Astrocyte (in vitro differentiated cells and primary cell): ENCODE results near the gene CCDC157. TPM values are rescaled to one million over a fixed set of nuclear protein-coding genes. Genes with fewer than 3 reads are reported as not detected.
A peak's percentile ranks its signal among the peaks of the same experiment; 100 is the strongest.

ENCODE experiments used
- DNase-seq: peaks from one replicate; pipeline ENCODE4 v3.0.0-alpha.2; 2010; ENCODE audit warnings: low read depth
- FAIRE-seq: peaks from 2 replicates; lab custom pipeline; 2011; peaks lifted over from hg19 to GRCh38; lab: Jason Lieb, UNC
- H2AFZ ChIP-seq: 2 replicates; pipeline ENCODE4 v1.6.0; 2012; ENCODE audit warnings: low read depth, low read length, inconsistent platforms
- H3K27ac ChIP-seq: 2 replicates; pipeline ENCODE4 v1.5.1; 2011; ENCODE audit warnings: low read depth, low read length, inconsistent platforms
- H3K27me3 ChIP-seq: 2 replicates; pipeline ENCODE4 v1.6.0; 2011; ENCODE audit warnings: low read length, inconsistent platforms; ENCODE audit not compliant: insufficient read depth
- H3K36me3 ChIP-seq: 2 replicates; pipeline ENCODE4 v1.5.1; 2011; ENCODE audit warnings: low read length, inconsistent platforms; ENCODE audit not compliant: insufficient read depth
- H3K4me1 ChIP-seq: 2 replicates; pipeline ENCODE4 v1.5.1; 2011; ENCODE audit warnings: low read length, inconsistent platforms; ENCODE audit not compliant: insufficient read depth
- H3K4me2 ChIP-seq: 2 replicates; pipeline ENCODE4 v1.6.0; 2012; ENCODE audit warnings: low read length, inconsistent platforms
- H3K4me3 ChIP-seq: 2 replicates; pipeline ENCODE4 v1.5.1; 2011; ENCODE audit warnings: low read depth, mild to moderate bottlenecking, low read length, inconsistent platforms; ENCODE audit not compliant: insufficient read depth
- H3K79me2 ChIP-seq: 2 replicates; pipeline ENCODE4 v1.6.0; 2012; ENCODE audit warnings: mild to moderate bottlenecking, low read length, inconsistent platforms; ENCODE audit not compliant: insufficient read depth
- H3K9ac ChIP-seq: 2 replicates; pipeline ENCODE4 v1.6.0; 2012; ENCODE audit warnings: mild to moderate bottlenecking, low read length, inconsistent platforms
- H3K9me3 ChIP-seq: 2 replicates; pipeline ENCODE4 v1.5.1; 2012; ENCODE audit warnings: low read depth, mild to moderate bottlenecking, low read length, inconsistent platforms; ENCODE audit not compliant: insufficient read depth
- H4K20me1 ChIP-seq: 2 replicates; pipeline ENCODE4 v1.6.0; 2012; ENCODE audit warnings: low read length, inconsistent platforms; ENCODE audit not compliant: insufficient read depth
- H3K27ac Mint-ChIP-seq: one replicate; pipeline ENCODE4 v1.8.0; 2021; ENCODE audit warnings: mild to moderate bottlenecking, mixed read lengths; ENCODE audit not compliant: unreplicated experiment
- H3K27me3 Mint-ChIP-seq: one replicate; pipeline ENCODE4 v1.8.0; 2021; ENCODE audit warnings: low read depth, mixed read lengths; ENCODE audit not compliant: unreplicated experiment
- H3K36me3 Mint-ChIP-seq: one replicate; pipeline ENCODE4 v1.8.0; 2021; ENCODE audit warnings: low read depth, mixed read lengths; ENCODE audit not compliant: unreplicated experiment
- H3K4me1 Mint-ChIP-seq: one replicate; pipeline ENCODE4 v1.8.0; 2021; ENCODE audit warnings: low read depth, mixed read lengths; ENCODE audit not compliant: unreplicated experiment
- H3K4me3 Mint-ChIP-seq: one replicate; pipeline ENCODE4 v1.8.0; 2021; ENCODE audit warnings: mild to moderate bottlenecking, moderate library complexity, mixed read lengths; ENCODE audit not compliant: unreplicated experiment
- H3K9me3 Mint-ChIP-seq: one replicate; pipeline ENCODE4 v1.8.0; 2021; ENCODE audit warnings: mild to moderate bottlenecking, mixed read lengths; ENCODE audit not compliant: unreplicated experiment
- EZH2 ChIP-seq: IDR thresholded peaks from 2 replicates; pipeline ENCODE4 v1.6.1; 2012; ENCODE audit warnings: mild to moderate bottlenecking, low read length, inconsistent platforms; ENCODE audit not compliant: insufficient read depth
- total RNA-seq: library from RNA; stranded (reverse); gene quantifications from 2 replicates; pipeline ENCODE4 v1.2.1, GENCODE V29; 2021
- TF ChIP-seq, protein P1 (sequence below): IDR thresholded peaks from 2 replicates; pipeline ENCODE4 v1.5.1; 2011; ENCODE audit warnings: low read depth, mild to moderate bottlenecking, inconsistent platforms, low read length, moderate library complexity; ENCODE audit not compliant: insufficient read depth

The CCDC157 gene
- total RNA-seq, 1 donor from 2014 or later = 2.9 TPM

DNA sequence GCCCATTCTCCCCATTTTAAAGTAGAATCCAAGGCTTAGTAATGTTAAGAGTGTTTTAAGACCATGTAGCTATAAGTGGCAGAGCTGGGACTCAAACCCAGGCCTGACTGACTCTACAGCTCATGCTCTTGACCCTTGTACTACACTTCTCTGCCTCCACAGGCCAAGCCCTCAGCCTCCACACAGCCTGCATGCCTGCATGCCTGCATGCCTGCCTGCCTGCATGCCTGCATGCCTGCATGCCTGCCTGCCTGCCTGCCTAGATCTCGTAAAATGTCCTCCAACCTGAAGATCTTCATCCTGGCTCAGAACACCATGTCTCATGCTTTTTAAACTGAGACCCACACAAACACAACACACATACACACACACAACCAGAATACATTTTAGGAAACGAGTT lies 48.7 kb upstream of the CCDC157 start:
- DNase-seq = no peak
- Histone ChIP-seq H3K27me3 (no peaks in the 10 kb centered on the region), H3K4me2 (no peak overlapping the region), H3K36me3 (peaks cover 4% of the 10 kb centered on the region), H3K4me3 (no peak overlapping the region), H3K9ac (no peak overlapping the region), H3K27ac (no peak overlapping the region), H4K20me1 (peaks cover 100% of the 10 kb centered on the region), H2AFZ (no peak overlapping the region), H3K4me1 (peaks cover 46% of the 10 kb centered on the region), H3K79me2 (peaks cover 97% of the 10 kb centered on the region), H3K9me3 (no peaks in the 10 kb centered on the region)
- Mint-ChIP-seq H3K27ac (peak overlapping the region; percentile 43), H3K27me3 (no peaks in the 10 kb centered on the region), H3K4me1 (peaks cover 52% of the 10 kb centered on the region), H3K9me3 (peaks cover 2% of the 10 kb centered on the region), H3K36me3 (peaks cover 11% of the 10 kb centered on the region), H3K4me3 (no peak overlapping the region)
- TF ChIP-seq, protein P1, sequence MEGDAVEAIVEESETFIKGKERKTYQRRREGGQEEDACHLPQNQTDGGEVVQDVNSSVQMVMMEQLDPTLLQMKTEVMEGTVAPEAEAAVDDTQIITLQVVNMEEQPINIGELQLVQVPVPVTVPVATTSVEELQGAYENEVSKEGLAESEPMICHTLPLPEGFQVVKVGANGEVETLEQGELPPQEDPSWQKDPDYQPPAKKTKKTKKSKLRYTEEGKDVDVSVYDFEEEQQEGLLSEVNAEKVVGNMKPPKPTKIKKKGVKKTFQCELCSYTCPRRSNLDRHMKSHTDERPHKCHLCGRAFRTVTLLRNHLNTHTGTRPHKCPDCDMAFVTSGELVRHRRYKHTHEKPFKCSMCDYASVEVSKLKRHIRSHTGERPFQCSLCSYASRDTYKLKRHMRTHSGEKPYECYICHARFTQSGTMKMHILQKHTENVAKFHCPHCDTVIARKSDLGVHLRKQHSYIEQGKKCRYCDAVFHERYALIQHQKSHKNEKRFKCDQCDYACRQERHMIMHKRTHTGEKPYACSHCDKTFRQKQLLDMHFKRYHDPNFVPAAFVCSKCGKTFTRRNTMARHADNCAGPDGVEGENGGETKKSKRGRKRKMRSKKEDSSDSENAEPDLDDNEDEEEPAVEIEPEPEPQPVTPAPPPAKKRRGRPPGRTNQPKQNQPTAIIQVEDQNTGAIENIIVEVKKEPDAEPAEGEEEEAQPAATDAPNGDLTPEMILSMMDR = no peak
- TF ChIP-seq EZH2 = no peak
- FAIRE-seq = no peak

DNA sequence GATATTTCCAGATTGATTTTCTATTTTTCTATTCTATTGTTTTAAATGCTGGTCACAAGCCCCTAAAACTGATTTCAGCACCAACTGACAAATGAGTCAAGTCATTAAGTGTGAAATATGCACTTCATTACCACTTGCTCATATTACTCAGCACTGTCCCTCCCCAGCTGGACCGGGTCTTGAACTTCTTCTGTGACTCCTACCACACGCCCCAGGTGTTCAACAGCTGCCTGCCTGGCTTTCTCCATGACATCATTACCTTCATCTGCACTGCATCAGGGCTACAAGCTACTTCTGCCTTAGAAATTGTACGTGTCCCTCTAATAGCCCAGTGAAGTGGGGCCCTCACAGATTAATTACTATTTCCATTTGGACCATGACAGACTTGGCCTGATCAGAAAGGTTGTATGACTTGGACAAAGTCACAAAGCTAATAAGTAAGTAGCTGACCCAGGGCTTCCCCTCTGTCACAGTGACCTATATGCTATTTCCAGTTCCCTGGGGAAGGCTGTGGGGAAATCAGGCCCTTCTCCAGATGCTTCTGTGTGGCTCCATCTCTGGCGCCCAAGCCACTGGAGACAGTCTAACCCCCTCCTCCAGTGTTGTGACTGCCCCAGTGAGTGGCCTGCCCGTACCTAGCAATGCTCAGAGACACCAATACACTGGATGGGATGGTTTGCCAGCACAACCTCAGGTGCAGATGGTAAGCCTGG lies 48.1 kb upstream of the CCDC157 start:
- Histone ChIP-seq H3K4me1 (peaks cover 46% of the 10 kb centered on the region), H4K20me1 (peaks cover 97% of the 10 kb centered on the region), H3K9ac (no peak overlapping the region), H2AFZ (no peak overlapping the region), H3K27ac (no peak overlapping the region), H3K27me3 (no peaks in the 10 kb centered on the region), H3K4me2 (no peak overlapping the region), H3K4me3 (no peak overlapping the region), H3K36me3 (peaks cover 4% of the 10 kb centered on the region), H3K79me2 (peaks cover 95% of the 10 kb centered on the region), H3K9me3 (no peaks in the 10 kb centered on the region)
- H3K9me3 Mint-ChIP-seq = peaks cover 2% of the 10 kb centered on the region
- peaks cover 53% of the 10 kb centered on the region for H3K4me1 Mint-ChIP-seq
- no peaks in the 10 kb centered on the region for H3K27me3 Mint-ChIP-seq
- no peak for FAIRE-seq
- TF ChIP-seq, protein P1 = no peak
- no peak for TF ChIP-seq EZH2
- peak; percentile 78 for DNase-seq
- peaks cover 6% of the 10 kb centered on the region for H3K36me3 Mint-ChIP-seq
- H3K27ac Mint-ChIP-seq = no peak overlapping the region
- H3K4me3 Mint-ChIP-seq = no peak overlapping the region
